ENCODE measurements around the gene CD34.

- TF ChIP-seq CTCF (IDR thresholded peaks at IDR 0.05) (no peak), POLR2A (IDR thresholded peaks at IDR 0.05) (no peak)
These were observed 10.4 kb upstream of the CD34 start for GRCh38 chr1:207921321-207921720.

Measured in right lobe of liver (tissue), 4 donors.